ENCODE results near the gene CAMTA2.
A peak's percentile ranks its signal among the peaks of the same experiment; 100 is the strongest.

CAMTA2 gene

DNA sequence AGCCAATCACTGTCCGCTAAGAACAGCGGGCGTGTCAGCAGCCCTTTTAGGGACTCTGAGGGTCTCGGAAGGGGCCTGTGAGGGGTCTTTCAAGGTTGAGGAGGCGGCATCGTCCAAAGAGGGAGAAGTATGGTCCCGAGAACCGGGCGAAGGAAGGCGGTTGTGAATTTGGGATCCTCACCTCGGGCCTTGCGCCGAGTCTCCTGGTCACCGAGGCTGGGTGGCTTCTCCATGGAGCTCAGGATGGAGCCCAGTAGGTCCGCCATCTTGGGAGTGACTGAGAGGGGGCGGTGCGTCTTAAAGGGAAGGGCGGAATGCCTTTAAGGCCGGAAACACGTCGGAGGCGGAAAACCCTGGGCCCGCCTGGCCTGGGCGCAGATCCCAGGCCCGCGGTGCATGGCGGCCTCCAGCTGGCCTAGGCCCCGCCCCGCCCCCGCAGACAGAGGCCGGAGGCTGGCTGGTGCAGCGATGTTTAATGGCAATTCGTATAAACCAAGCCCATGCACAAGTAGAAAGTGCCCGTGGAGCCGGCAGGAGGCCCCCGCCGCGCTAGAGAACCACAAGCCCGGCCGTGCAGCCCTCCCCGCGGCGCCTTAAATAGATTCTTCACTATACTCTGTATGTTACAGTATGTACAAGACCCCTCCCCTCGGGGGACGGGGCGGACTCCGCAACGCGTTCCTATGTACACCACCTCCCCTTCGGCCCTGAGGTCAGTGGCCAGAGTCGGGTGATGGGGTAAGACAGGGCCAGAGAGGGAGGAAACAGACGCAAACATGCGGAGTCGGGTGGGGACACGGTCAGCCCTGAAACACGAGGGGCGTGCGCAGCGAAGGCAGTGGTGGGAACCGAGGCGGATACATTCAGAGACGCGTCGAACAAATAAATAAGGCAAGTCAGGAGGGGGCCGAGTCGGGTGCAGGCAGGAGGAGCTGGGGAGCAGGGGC, 19.7 kb downstream of the CAMTA2 start, which contains the start of gene SPAG7:
Gene SPAG7 (minus strand): TSS at position 279 of the 947 bp plus-strand sequence. CDS start 13 bp downstream, at position 266.
- Histone ChIP-seq H3K27me3 (no peaks in the 10 kb centered on the region), H3K9me3 (no peaks in the 10 kb centered on the region), H3K4me3 (ENCODE audit: low read depth, low read length) (peak within 1 kb of the TSS; percentile 76), H3K36me3 (no peaks in the 10 kb centered on the region; the same call in 1 of the 2 replicates), H3K4me1 (no peaks in the 10 kb centered on the region)
- TF ChIP-seq, protein P1, sequence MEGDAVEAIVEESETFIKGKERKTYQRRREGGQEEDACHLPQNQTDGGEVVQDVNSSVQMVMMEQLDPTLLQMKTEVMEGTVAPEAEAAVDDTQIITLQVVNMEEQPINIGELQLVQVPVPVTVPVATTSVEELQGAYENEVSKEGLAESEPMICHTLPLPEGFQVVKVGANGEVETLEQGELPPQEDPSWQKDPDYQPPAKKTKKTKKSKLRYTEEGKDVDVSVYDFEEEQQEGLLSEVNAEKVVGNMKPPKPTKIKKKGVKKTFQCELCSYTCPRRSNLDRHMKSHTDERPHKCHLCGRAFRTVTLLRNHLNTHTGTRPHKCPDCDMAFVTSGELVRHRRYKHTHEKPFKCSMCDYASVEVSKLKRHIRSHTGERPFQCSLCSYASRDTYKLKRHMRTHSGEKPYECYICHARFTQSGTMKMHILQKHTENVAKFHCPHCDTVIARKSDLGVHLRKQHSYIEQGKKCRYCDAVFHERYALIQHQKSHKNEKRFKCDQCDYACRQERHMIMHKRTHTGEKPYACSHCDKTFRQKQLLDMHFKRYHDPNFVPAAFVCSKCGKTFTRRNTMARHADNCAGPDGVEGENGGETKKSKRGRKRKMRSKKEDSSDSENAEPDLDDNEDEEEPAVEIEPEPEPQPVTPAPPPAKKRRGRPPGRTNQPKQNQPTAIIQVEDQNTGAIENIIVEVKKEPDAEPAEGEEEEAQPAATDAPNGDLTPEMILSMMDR (IDR thresholded peaks at IDR 0.05; ENCODE audit: low read depth, low read length), result no peak
- DNase-seq, result peak; percentile 86

DNA sequence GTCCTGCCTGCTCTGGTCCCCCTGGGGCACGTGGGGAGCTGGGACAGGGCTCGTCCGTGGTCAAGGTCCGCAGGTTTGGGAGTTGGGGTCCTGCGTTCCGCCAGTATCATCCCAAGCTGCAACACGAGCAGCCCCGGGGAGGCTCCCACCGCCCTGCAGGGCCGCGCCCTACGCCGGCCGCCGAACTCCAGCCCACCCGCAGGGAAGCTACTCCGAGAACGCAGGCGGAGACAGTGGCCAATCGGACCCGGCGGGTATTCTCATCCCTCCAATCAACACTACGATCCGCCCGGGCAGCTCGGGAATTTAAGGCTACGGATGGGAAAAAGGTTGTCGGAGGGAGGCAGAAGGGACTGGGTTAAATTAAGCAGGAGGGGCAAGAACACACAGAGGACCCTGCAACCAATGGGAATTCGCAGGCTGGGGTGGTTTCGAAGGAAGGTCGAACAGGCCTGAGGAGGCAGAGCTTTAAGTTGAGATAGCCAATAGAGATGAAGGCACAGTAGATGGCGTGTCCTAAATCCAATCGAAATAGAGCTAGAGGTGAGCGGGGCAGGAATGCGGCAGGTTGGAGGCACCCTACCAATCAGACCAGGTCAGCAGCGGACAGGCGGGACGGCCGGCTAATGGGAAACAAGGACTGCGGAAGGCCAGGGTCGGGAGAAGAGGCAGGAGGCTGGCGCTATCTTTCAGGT, 20.5 kb downstream of the CAMTA2 start:
- TF ChIP-seq, protein P1 (IDR thresholded peaks at IDR 0.05; ENCODE audit: low read depth, low read length), result no peak
- Histone ChIP-seq H3K4me1 (no peaks in the 10 kb centered on the region), H3K36me3 (no peaks in the 10 kb centered on the region; the same call in 1 of the 2 replicates)

DNA sequence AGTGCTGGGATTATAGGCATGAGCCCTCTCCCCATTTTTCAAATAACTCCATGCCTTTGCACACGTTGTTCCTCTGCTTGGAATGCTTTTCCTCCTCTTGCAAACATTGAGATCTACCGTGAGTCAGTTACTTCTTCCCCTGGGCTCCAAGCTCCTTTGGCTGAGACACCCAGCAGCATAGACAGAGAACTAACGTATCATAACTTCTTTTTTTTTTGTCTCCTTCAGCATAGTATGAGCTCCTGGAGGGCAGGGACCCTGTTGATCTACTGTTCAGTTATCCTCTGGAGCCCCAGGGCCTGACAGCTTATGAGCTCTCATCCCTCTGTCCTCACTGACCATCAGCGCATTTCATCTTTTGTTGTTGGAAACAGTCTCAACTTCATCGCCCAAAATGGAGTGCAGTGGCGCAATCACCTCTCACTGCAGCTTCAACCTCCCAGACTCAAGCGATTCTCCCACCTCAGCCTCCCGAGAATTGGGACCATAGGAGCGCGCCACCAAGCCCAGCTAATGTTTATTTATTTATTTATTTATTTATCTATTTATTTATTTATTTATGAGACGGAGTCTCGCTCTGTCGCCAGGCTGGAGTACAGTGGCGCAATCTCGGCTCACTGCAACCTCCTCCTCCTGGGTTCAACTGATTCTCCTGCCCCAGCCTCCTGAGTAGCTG, 22.0 kb downstream of the CAMTA2 start:
- DNase-seq, result no peak
- H3K36me3 ChIP-seq, result no peaks in the 10 kb centered on the region; the same call in 1 of the 2 replicates
- H3K27me3 ChIP-seq, result no peaks in the 10 kb centered on the region
- H3K9me3 ChIP-seq, result no peaks in the 10 kb centered on the region
- TF ChIP-seq, protein P1 (IDR thresholded peaks at IDR 0.05; ENCODE audit: low read depth, low read length), result no peak
- H3K4me3 ChIP-seq (ENCODE audit: low read depth, low read length), result no peak overlapping the region
- no peaks in the 10 kb centered on the region for H3K4me1 ChIP-seq

More for the DNA sequence above, 20.5 kb downstream of the CAMTA2 start:
- peak; percentile 93 for DNase-seq
- H3K9me3 ChIP-seq, result no peaks in the 10 kb centered on the region
- H3K4me3 ChIP-seq (ENCODE audit: low read depth, low read length), result peak overlapping the region; percentile 76
- H3K27me3 ChIP-seq, result no peaks in the 10 kb centered on the region

DNA sequence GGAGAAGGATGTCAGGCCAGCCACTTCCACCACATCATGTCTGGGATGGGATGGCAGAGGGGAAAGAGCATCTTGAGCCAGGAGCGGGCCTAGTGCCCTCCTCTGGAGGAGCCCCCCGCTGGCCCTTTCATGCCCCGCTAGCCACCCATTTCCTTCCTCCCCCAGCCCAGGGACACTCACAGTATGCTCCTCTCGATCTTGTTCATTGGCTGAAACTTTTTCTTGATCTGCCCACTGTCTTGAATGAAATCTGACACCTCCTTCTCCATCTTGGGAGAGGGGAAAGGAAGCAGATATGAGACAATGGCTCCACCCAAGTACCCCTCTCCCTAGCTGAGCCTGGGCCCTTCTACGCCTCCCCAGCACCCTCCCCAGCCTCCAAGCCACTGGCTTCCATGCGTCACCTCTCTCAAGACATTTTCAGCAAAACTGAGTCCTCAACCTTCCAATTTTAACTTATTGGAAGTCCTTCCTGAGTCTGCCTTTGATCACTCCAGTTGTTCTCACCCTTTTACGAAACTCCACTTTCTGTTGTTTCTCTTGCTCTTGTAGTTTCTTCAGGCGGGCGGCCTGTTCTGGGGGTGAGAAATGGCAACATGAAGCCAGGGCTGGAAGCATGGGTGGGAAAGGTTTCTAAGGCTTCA, 27.1 kb downstream of the CAMTA2 start:
- no peaks in the 10 kb centered on the region for H3K4me1 ChIP-seq
- no peak for DNase-seq
- no peak overlapping the region for H3K4me3 ChIP-seq (ENCODE audit: low read depth, low read length)
- TF ChIP-seq, protein P1 (IDR thresholded peaks at IDR 0.05; ENCODE audit: low read depth, low read length), result no peak
- no peaks in the 10 kb centered on the region for H3K9me3 ChIP-seq
- no peaks in the 10 kb centered on the region for H3K36me3 ChIP-seq
- H3K27me3 ChIP-seq, result no peaks in the 10 kb centered on the region

DNA sequence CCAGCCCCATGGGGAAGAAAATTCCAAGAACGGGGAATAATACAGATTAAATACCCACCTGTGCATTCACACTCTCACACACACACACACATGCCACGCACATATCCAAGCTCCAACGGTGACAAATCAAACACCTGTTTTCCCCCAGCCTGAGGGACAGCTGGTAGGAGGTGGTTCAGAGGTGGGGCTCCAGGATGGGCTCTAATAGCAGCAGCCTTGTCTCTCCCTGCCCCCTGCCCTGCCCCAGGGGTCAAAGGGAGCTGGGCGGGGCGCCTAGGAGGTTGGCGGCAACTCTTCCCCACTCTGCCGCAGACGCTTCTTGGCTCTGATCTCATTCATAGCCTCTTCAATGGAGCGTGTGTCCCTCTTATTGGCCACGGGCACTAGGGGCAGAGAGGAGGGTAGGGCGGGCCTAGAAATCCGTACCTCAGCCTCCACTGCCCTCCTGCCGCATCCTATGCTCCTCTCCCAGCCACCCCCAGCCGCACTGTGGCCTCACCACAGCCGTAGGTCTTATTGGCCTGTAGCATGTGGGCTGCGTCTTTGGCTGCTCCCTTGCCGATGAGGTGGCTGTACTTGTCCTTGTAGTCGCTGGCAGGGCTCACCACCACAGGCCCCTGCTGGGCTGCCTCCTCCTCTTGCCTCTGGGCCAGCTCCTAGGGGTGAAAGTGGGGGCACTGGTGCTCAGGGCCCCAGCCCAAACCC, 28.1 kb downstream of the CAMTA2 start:
- Histone ChIP-seq H3K36me3 (no peaks in the 10 kb centered on the region), H3K9me3 (no peaks in the 10 kb centered on the region), H3K4me1 (no peaks in the 10 kb centered on the region), H3K4me3 (ENCODE audit: low read depth, low read length) (no peak overlapping the region), H3K27me3 (no peaks in the 10 kb centered on the region)
- TF ChIP-seq, protein P1 (IDR thresholded peaks at IDR 0.05; ENCODE audit: low read depth, low read length), result no peak
- no peak for DNase-seq

All from BE2C (cell line).